ENCODE data around the gene CXCR4. TPM values are rescaled to one million over a fixed set of nuclear protein-coding genes. Genes with fewer than 3 reads are reported as not detected.

CXCR4 gene
- polyA plus RNA-seq, 1 experiment = 0.05 TPM

DNA sequence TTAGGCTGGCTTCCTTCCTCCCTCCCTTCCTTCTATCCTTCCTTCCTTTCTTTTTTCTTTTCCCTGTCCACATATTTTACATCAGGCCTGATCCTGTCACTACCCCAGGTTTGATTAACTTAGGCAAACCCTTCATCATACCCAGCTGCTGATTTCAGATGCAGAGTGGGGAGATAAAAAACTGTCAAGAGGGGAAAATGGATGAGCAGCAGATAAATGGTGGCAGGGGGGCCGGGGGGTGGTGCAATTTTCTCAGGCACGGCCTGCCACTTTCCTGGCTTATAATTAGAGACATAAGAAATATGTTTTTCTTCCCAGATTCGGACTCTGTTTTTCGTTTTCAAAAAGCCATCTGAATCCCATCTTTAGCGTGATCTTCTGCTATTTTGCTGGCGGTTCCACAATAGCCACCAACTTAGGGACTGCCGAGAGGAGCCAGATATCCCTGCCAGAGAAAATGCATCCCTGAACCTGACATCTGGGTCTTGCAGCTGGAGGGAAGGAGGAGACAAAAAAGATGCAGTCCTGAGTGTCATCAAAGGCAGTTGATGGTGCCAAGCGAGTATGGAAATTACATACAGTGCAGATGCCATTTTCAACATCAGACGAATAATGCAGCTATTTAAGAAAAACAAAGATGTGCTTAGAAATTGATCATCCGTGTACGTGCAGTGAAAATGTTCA, 49.9 kb downstream of the CXCR4 start:
- DNase-seq (ENCODE audit: low read depth) = no peak
- ChIA-PET CTCF (interaction anchor here (0.7 to 1.3 kb wide), 2 partner anchors 15 to 152 kb away, joined by 3 read pairs; no protein-coding TSS in a partner anchor), POLR2A (no interaction called here)
- no peaks in the 10 kb centered on the region for H3K36me3 ChIP-seq (ENCODE audit: control insufficient read depth, insufficient read depth, low read length)
- H3K27me3 ChIP-seq (ENCODE audit: control insufficient read depth, insufficient read depth, low read length) = no peaks in the 10 kb centered on the region; the same call in 1 of the 2 replicates
- TF ChIP-seq, protein P1, sequence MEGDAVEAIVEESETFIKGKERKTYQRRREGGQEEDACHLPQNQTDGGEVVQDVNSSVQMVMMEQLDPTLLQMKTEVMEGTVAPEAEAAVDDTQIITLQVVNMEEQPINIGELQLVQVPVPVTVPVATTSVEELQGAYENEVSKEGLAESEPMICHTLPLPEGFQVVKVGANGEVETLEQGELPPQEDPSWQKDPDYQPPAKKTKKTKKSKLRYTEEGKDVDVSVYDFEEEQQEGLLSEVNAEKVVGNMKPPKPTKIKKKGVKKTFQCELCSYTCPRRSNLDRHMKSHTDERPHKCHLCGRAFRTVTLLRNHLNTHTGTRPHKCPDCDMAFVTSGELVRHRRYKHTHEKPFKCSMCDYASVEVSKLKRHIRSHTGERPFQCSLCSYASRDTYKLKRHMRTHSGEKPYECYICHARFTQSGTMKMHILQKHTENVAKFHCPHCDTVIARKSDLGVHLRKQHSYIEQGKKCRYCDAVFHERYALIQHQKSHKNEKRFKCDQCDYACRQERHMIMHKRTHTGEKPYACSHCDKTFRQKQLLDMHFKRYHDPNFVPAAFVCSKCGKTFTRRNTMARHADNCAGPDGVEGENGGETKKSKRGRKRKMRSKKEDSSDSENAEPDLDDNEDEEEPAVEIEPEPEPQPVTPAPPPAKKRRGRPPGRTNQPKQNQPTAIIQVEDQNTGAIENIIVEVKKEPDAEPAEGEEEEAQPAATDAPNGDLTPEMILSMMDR (IDR thresholded peaks at IDR 0.05; ENCODE audit: insufficient read depth, low read depth, low read length) = no peak
- no peak overlapping the region for H3K4me3 ChIP-seq (ENCODE audit: low read depth, low read length)

DNA sequence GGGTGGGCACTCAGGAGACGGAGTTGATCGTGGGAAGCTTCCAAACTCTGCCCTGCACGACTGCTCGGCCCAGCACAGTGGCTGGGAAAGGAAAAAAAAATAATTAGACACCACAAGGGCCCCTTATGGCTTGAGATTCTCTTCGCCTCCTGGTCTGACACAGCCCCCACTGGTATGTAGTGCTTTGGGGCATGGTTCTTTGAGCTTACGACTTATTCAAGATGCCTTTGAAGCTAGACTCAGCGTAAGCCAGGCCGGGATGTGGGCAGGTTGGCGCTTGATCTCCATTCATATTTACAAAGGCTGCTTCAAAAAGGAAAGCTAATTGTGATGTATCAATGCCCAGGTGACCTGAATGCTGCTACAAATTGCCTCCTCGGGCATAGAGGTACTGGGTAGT, 50.5 kb downstream of the CXCR4 start:
- CTCF ChIA-PET = interaction anchor here (0.7 kb wide), 1 partner anchor 152 kb away, joined by 3 read pairs; no protein-coding TSS in a partner anchor
- TF ChIP-seq, protein P1 (IDR thresholded peaks at IDR 0.05; ENCODE audit: insufficient read depth, low read depth, low read length) = no peak
- H3K4me3 ChIP-seq (ENCODE audit: low read depth, low read length) = no peak overlapping the region
- no peaks in the 10 kb centered on the region for H3K36me3 ChIP-seq (ENCODE audit: control insufficient read depth, insufficient read depth, low read length)
- H3K27me3 ChIP-seq (ENCODE audit: control insufficient read depth, insufficient read depth, low read length) = no peaks in the 10 kb centered on the region; the same call in 1 of the 2 replicates
- POLR2A ChIA-PET = no interaction called here
- DNase-seq (ENCODE audit: low read depth) = no peak

DNA sequence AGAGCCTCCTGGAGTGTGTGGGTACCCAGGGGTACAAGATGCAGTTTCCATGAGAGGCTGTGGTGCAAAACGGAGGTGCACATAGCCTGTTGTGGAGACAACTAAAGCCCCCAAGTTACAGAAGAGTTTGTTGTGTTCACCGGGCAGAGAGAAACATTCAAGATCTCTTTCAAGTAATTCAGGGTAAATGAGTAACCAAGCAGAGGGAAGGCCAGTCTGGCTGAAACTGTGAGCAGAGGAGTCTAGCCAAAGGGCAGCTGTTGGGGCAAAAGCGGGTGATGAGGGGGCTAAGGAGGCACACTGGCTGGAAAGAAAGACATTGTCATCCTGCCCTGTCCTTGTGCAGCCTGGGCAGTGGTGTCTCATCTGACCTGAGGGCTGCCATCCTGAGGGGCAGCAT, 52.0 kb downstream of the CXCR4 start:
- DNase-seq (ENCODE audit: low read depth) = no peak
- no peak overlapping the region for H3K4me3 ChIP-seq (ENCODE audit: low read depth, low read length)
- TF ChIP-seq, protein P1 (IDR thresholded peaks at IDR 0.05; ENCODE audit: insufficient read depth, low read depth, low read length) = no peak
- ChIA-PET CTCF (no interaction called here), POLR2A (no interaction called here)
- H3K36me3 ChIP-seq (ENCODE audit: control insufficient read depth, insufficient read depth, low read length) = no peaks in the 10 kb centered on the region
- no peaks in the 10 kb centered on the region; the same call in 1 of the 2 replicates for H3K27me3 ChIP-seq (ENCODE audit: control insufficient read depth, insufficient read depth, low read length)

DNA sequence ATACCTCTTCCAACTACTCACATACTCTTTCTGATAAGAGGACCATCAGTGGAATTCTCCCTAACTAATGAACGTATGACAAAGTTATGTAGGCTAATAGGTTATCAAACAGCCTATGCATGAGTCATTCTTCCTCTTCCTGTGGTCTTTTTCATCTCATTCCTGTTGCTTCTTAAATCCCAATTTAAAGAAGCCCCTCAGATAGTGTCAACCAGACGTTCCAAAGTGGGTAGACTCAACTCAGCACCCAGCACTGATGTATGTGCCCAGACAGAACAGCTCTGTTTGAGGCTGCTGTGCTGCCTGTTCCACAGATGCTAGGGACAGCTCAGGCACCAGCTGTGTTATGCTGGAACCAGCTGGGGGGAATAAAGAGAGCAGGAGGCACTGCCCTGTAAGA, 52.6 kb downstream of the CXCR4 start:
- POLR2A ChIA-PET = no interaction called here
- Histone ChIP-seq H3K4me3 (ENCODE audit: low read depth, low read length) (no peak overlapping the region), H3K36me3 (ENCODE audit: control insufficient read depth, insufficient read depth, low read length) (no peaks in the 10 kb centered on the region), H3K27me3 (ENCODE audit: control insufficient read depth, insufficient read depth, low read length) (no peaks in the 10 kb centered on the region; the same call in 1 of the 2 replicates)
- TF ChIP-seq, protein P1 (IDR thresholded peaks at IDR 0.05; ENCODE audit: insufficient read depth, low read depth, low read length) = no peak
- DNase-seq (ENCODE audit: low read depth) = no peak
- CTCF ChIA-PET = no interaction called here

Other genes starting within 250 kb of the CXCR4 start
- 15.7 and 23.3 TPM in 2 replicates for gene MCM6, start 241.7 kb downstream of the CXCR4 start, polyA plus RNA-seq (2011; rRNA removed)
- 44.0 and 88.9 TPM in 2 replicates for gene DARS1, start 132.5 kb downstream of the CXCR4 start, polyA plus RNA-seq (2011; rRNA removed)

Measured in BJ (cell line).